NCI-H748 (cell line): ENCODE measurements around the gene ARFGEF3.
"Not testable (repeated sequence)": the region's sequence is repeated elsewhere in the genome, so short reads cannot be mapped to it uniquely, and the experiment has no call there.

ENCODE experiments used
- DNase-seq: peaks from one replicate; lab custom pipeline; 2025; ENCODE audit not compliant: unreplicated experiment; lab: John Stamatoyannopoulos, UW

Gene ARFGEF3

DNA sequence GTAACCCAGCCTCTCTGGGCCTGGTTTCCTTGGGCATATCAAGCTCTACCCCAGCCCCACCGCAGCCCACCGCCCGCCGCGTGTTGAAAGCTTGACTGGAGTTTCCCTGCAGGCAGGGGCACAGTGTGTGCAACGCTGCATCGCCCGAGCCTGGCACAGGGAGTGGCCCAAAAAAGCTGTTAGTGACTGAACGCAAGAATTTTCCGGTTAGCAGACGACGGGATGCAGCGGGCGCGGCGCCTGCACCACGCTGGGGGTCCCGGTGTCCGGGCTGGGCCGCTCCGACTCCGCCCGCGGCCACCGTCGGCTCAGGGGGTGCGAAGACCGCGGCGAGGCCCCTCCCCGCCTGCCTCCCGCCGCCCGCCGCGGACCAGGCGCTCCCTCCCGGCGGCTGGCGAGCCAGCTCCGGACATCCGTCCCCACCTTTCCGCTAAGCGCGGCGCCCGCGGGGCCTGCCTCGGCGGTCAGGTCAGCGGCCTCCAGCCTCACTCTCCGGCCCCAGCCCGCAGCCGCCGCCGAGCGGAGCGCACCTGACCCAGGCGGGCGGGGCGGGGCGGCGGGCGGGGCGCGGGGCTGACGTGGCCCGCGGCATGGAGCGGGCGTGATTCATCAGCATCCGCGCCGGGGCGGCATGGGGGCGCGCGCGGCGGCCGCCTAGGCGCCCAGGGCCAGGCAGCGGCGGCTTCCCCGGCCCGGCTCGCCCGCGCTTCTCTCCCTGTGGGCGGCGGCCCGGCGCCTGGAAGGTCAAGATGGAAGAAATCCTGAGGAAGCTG lies at the start of gene ARFGEF3:
ARFGEF3 (plus strand) TSS at position 602 of the 773 bp plus-strand sequence; CDS start at position 750, 148 bp downstream.
- DNase-seq, result peak; percentile 82

DNA sequence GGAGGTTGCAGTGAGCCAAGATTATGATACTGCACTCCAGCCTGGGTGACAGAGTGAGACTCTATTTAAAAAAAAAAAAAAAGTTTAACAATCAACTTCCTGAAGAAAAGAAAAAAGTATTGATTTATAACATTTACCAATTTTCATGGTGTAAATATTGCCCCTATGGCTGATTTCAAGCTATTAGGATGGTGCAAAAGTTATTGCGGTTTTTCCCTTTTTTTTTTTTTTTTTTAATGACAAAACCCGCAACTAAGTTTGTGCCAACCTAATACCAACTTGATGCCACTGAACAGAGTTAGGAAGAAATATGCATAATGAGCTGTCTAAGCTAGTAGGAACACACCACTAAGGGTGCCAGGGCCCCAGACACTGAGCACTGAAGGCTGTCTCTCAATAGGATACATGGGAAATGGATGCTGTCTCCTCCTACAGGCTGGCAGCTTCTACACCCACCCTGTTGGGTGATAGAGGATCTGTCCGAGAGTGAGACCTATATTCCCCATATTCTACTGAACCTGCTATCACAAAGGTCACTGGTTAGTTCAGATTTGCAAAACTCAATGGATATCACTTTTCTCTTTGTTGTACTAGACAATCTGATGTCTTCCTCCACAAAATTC lies 48.0 kb upstream of the ARFGEF3 start:
- DNase-seq, result no peak

DNA sequence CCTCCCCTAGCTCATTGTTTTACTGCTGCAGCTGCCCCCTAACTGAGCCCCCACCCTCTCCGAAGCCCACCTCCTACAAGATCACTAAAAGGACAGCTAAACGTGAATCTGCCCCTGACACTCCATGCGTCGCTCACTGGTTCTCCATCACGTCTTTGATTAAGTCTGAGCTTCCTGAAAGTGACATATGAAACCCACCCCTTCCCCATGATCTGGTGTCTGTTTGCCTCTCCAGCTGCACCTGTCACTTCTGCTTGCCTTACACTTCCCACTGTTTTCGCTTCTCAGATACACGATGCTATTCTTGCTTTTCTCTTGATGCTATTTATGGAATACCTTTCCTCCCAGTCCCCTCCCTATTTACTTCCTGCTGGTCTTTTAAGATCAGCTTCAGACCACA lies 46.5 kb upstream of the ARFGEF3 start:
- peak; percentile 68 for DNase-seq

DNA sequence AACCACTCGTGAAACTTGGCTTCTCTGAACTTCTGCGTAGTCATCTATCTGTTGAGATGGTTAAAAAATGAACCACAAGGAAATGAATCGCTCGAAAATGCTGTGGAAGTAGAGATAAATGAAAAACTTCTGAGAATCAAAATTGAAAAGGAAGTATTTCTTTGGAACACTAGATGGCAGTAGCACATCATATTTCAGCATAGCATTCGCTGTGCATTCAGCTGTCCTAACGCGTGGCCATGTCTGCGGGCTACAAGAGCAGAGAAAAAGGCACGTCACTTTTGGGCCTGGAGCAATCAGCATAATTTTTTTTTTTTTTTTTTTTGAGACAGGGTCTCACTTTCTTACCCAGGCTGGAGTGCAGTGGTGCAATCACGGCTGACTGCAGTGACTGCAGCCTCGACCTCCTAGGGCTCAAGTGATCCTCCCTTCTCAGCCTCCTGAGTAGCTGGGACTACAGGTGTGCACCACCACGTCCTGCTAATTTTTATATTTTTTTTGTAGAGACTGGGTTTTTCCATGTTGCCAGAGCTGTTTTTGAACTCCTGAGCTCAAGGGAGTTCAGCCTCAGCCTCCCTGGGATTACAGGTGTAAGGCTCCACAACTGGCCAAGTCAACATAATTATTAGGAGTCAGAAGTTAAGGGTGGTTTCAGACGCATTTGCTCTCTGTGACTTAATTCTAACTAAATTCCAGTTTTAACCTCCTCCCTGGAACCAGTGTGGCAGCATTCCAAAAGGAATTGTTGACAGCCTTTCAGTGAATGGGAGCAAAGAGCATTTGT lies 45.7 kb upstream of the ARFGEF3 start:
- peak; percentile 83 for DNase-seq

DNA sequence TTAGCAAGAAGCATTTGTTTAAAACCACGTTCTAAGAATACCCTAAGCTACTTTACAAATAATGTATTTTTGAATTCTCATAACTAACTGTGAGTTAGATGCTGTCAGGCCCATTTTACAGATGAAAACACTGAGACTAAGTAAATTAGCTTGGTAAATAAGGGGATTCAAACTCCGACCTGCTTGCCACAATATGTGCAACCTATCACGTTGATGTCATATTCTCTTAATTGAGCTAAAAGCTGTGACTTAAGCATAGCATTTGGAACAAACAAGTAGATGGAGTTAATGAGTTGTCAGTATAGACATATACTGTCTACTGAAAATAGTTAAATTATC lies 45.1 kb upstream of the ARFGEF3 start:
- no peak for DNase-seq

GRCh38 chr6:138117376-138117914 lies 44.3 kb upstream of the ARFGEF3 start:
- no peak for DNase-seq

- not testable (repeated sequence) for DNase-seq
Observed at GRCh38 chr6:138119229-138119628, 42.5 kb upstream of the ARFGEF3 start.

DNA sequence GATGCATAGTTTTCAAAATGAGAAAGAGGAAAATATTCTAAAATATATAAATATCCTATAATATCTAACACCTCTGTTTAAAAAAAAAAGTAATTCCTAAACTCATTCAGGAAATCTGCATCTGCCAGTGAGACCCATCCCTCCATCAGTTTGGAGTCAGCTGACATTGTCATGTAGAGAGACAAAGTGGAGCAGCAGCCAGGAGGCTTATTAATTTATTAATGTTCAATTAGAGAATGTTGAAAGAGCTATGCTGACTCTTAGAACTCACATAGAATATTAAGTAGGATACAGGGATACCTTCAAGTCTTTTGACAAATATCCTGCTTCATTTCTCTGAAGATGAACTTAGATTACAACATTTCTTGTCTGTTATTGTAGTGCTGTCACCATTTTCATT lies 41.8 kb upstream of the ARFGEF3 start:
- no peak for DNase-seq

DNA sequence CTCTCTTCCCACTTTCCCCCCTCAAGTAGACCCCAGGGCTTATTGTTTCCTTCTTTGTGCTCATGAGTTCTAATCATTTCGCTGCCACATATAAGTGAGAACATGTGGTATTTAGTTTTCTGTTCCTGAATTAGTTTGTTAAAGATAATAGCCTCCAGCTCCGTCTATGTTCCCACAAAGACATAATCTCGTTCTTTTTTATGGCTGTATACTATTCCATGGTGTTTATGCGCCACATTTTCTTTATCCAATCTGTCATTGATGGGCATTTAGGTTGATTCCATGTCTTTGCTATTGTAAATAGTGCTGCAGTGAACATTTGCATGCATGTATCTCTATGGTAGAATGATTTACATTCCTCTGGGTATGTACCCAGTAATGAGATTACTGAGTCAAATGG lies 37.6 kb upstream of the ARFGEF3 start:
- DNase-seq, result no peak

GRCh38 chr6:138128096-138128495 lies 33.6 kb upstream of the ARFGEF3 start:
- no peak for DNase-seq

GRCh38 chr6:138129190-138129589 lies 32.5 kb upstream of the ARFGEF3 start:
- DNase-seq, result no peak

DNA sequence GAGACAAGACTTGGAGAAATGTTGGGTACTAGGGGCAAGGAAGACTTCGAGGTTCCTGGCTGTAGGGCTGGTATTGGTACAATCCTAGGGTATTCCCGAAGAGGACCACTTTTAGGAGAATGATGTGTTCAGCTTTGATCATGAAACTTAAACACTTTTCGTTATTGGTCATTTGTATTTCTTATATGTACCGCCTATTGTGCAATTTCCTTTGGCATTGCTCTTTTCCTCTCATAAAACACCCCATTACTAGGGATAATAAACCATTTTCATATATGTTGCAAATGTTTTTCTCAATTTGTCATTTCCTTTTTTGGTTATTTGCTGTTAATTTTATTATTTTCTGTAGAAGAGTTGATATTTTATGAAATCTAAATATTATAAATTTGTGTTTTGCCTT lies 18.9 kb upstream of the ARFGEF3 start:
- DNase-seq, result no peak

- DNase-seq, result no peak
Observed at GRCh38 chr6:138145402-138145801, 16.3 kb upstream of the ARFGEF3 start.

GRCh38 chr6:138146544-138146943 lies 15.2 kb upstream of the ARFGEF3 start:
- DNase-seq, result no peak

DNA sequence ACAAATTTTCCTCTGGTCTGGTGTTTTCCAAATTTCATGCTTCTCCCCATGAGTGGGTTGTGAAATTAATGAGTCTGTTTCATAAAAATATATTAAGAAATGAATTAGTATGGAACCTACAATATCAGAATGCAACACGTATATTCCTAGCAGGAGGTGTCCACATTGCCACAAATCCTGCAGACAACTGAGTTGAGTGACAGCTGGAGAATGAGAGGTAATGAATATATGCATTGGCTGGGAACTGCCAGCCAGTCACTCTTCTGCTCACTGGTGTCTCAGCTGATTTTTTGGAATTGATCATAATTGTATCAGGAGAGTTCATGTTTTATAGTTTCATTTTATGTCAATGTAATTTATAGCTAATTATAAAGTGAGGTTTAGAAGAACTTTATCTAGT lies 6.3 kb upstream of the ARFGEF3 start:
- no peak for DNase-seq

- peak; percentile 37 for DNase-seq
Observed at GRCh38 chr6:138157986-138158638, 3.6 kb upstream of the ARFGEF3 start.

GRCh38 chr6:138159246-138159645 lies 2.5 kb upstream of the ARFGEF3 start:
- DNase-seq, result no peak

- DNase-seq, result peak; percentile 43
Observed at GRCh38 chr6:138160329-138161087, 1.2 kb upstream of the ARFGEF3 start.

- no peak for DNase-seq
Observed at GRCh38 chr6:138161088-138161337, 726 bp upstream of the ARFGEF3 start.

GRCh38 chr6:138162111-138162954 lies 594 bp downstream of the ARFGEF3 start:
- peak; percentile 71 for DNase-seq
